Spleen (tissue), 11 donors: ENCODE data around the gene SULT2B1. TPM values are rescaled to one million over a fixed set of nuclear protein-coding genes. Genes with fewer than 3 reads are reported as not detected.
"Not testable (repeated sequence)": the region's sequence is repeated elsewhere in the genome, so short reads cannot be mapped to it uniquely, and the experiment has no call there.

Experiments used
- DNase-seq: peaks from one replicate; pipeline ENCODE4 v3.0.0-alpha.2; 2020
- H3K27ac ChIP-seq, 8 donors: fragments of 200-600 bp; sonication (generic) in 7 of 8; 1 replicate in 4 of 8; 2 replicates in 4 of 8; pipeline versions ENCODE4 v1.5.0 to v1.8.0; 2016 to 2021; ENCODE audit warnings: inconsistent platforms in 4 of 8, mild to moderate bottlenecking in 4 of 8, moderate library complexity in 1 of 8
- H3K27me3 ChIP-seq, 7 donors: fragments of 200-600 bp; sonication (generic) in 6 of 7; replicated peaks in 1 of 7; 1 replicate in 4 of 7; 2 replicates in 3 of 7; pipeline versions ENCODE4 v1.5.0 to v1.8.0; 2016 to 2021; ENCODE audit warnings: inconsistent platforms in 3 of 7, mild to moderate bottlenecking in 1 of 7
- H3K36me3 ChIP-seq, 6 donors: fragments of 200-600 bp; sonication (generic) in 5 of 6; 1 replicate in 4 of 6; 2 replicates in 2 of 6; pipeline versions ENCODE4 v1.5.0 to v1.8.0; 2016 to 2021; ENCODE audit warnings: inconsistent platforms in 2 of 6
- H3K4me1 ChIP-seq, 6 donors: fragments of 200-600 bp; sonication (generic) in 5 of 6; 1 replicate in 3 of 6; 2 replicates in 3 of 6; pipeline versions ENCODE4 v1.5.0 to v1.8.0; 2016 to 2021; ENCODE audit warnings: inconsistent platforms in 3 of 6
- H3K4me3 ChIP-seq, 8 donors: fragments of 200-600 bp; sonication (generic) in 7 of 8; 1 replicate in 4 of 8; 2 replicates in 4 of 8; pipeline versions ENCODE4 v1.5.0 to v1.8.0; 2016 to 2021; ENCODE audit warnings: inconsistent platforms in 4 of 8, mild to moderate bottlenecking in 4 of 8, moderate library complexity in 2 of 8
- H3K9me3 ChIP-seq, 8 donors: fragments of 200-600 bp; sonication (generic) in 7 of 8; 1 replicate in 4 of 8; 2 replicates in 4 of 8; pipeline versions ENCODE4 v1.5.0 to v1.8.0; 2016 to 2021; ENCODE audit warnings: inconsistent platforms in 4 of 8
- POLR2A ChIP-seq, 3 donors: fragments of 450-650 bp; IDR thresholded peaks; one replicate each; pipeline ENCODE4 v1.5.1; 2017; ENCODE audit warnings: antibody characterized with exemption in 3 of 3, mild to moderate bottlenecking in 1 of 3
- POLR2AphosphoS5 ChIP-seq, 3 donors: sonication (generic); formaldehyde crosslinking; IDR thresholded peaks; one replicate each; pipeline ENCODE4 v1.5.1; 2017; ENCODE audit warnings: antibody characterized with exemption in 3 of 3
- WGBS, 5 donors: extraction: QIAGEN DNeasy Blood & Tissue Kit in 3 of 5; methylation state at CpG; one replicate each; pipeline versions ENCODE4 v1.1.5 to v1.1.7; 2013 to 2018; 5-methylcytosine and 5-hydroxymethylcytosine counted together
- intact Hi-C: fragments of 100-400 bp; cut with DNase I; formaldehyde crosslinking; loops from one replicate; pipeline ENCODE4 v1.15.0; 2023; ENCODE audit warnings: low total_unique reads
- polyA plus RNA-seq, 3 donors: library from polyadenylated mRNA; stranded (reverse); fragments of 200-250 nt; gene quantifications; one replicate each; pipeline ENCODE4 v1.2.1, GENCODE V29; 2013
- total RNA-seq, 7 donors: library from RNA; depleted of rRNA in 3 of 7; stranded (reverse); fragments of >200 nt in 3 of 7; fragmentation: NEBNext Ultra II Directional in 4 of 7; extraction: Animal tissue kit (Norgen Biotek cat#: 25700) in 4 of 7; gene quantifications; one replicate each; pipeline versions ENCODE4 v1.1.0 to v1.2.1, GENCODE V29; 2016 to 2021
- TF ChIP-seq, protein P1 (sequence below), 11 experiments: fragments of 200-600 bp in 7 of 11; fragments of 450-650 bp in 4 of 11; sonication (generic) in 4 of 11; IDR thresholded peaks in 8 of 11; conservative IDR thresholded peaks in 3 of 11; 1 replicate in 7 of 11; 2 replicates in 4 of 11; pipeline versions ENCODE4 v1.4.0 to v1.8.0; 2016 to 2021; ENCODE audit warnings: antibody characterized with exemption in 11 of 11, inconsistent platforms in 4 of 11, mild to moderate bottlenecking in 1 of 11
- donor health status: healthy with polysubstance abuse.
- donor health status: DM: no; HTN: no; CAD: no; lungs with moderate emphysema.
- donor health status: DM: no; HTN: no; CAD: no.
- donor health status: Bipolar disorder and iron deficiency.
- donor health status: healthy.
- donor health status: DM: no; HTN: no; CAD: no.
- donor health status: DM: yes; HTN: yes; CAD: no.

The SULT2B1 gene
- total and polyA plus RNA-seq, 10 donors: 0.12 to 0.58 TPM; not detected in 8

GRCh38 chr19:48516536-48516935 is 35.4 kb upstream of the SULT2B1 start:
- no peak for DNase-seq
- Histone ChIP-seq H3K4me1 (peaks cover 0 to 28% (median 26%) of the 10 kb centered on the region in 6 donors), H3K27me3 (peaks cover 0 to 28% (median 21%) of the 10 kb centered on the region in 7 donors), H3K27ac (no peak overlapping the region), H3K36me3 (no peaks in the 10 kb centered on the region), H3K9me3 (no peaks in the 10 kb centered on the region), H3K4me3 (no peak overlapping the region)
- TF ChIP-seq POLR2A (IDR thresholded peaks at IDR 0.05) (no peak), POLR2AphosphoS5 (IDR thresholded peaks at IDR 0.05) (no peak)
- TF ChIP-seq, protein P1, sequence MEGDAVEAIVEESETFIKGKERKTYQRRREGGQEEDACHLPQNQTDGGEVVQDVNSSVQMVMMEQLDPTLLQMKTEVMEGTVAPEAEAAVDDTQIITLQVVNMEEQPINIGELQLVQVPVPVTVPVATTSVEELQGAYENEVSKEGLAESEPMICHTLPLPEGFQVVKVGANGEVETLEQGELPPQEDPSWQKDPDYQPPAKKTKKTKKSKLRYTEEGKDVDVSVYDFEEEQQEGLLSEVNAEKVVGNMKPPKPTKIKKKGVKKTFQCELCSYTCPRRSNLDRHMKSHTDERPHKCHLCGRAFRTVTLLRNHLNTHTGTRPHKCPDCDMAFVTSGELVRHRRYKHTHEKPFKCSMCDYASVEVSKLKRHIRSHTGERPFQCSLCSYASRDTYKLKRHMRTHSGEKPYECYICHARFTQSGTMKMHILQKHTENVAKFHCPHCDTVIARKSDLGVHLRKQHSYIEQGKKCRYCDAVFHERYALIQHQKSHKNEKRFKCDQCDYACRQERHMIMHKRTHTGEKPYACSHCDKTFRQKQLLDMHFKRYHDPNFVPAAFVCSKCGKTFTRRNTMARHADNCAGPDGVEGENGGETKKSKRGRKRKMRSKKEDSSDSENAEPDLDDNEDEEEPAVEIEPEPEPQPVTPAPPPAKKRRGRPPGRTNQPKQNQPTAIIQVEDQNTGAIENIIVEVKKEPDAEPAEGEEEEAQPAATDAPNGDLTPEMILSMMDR (IDR thresholded peaks at IDR 0.05 in 8 of 11, conservative IDR thresholded peaks at IDR 0.05 in 3 of 11): no peak
- intact Hi-C loops: no loop called here
- 75 to 91% (median 81%) methylated on average over 8 of the region's 8 CpGs for WGBS, 5 donors

DNA sequence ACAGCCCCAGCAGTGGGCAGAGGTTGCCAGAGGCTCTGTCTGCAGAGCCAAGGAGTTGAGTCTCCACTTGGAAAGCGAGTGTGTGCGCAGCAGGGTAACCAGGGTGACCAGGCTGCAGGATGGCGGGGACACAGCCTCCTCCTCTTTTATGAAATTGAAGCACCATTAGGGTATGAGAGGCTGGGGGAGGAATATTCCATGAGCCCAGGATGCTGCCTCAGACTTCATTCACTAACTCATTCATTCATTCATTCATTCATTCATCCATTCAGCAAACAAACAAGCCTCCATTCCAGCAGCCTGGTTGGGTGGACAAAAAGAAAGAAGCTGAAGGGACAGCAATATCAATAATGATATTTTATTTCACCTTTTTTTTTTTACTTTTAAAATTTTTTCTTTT is 33.8 kb upstream of the SULT2B1 start:
- Histone ChIP-seq H3K4me3 (no peak overlapping the region), H3K27ac (no peak overlapping the region), H3K9me3 (no peaks in the 10 kb centered on the region), H3K4me1 (peaks cover 0 to 12% (median 9%) of the 10 kb centered on the region in 6 donors), H3K36me3 (no peaks in the 10 kb centered on the region), H3K27me3 (peaks cover 0 to 11% (median 6%) of the 10 kb centered on the region in 7 donors)
- intact Hi-C loops: no loop called here
- WGBS, 5 donors: 71 to 88% (median 78%) methylated on average over 3 of the region's 3 CpGs
- no peak for TF ChIP-seq POLR2A (IDR thresholded peaks at IDR 0.05)
- TF ChIP-seq, protein P1 (IDR thresholded peaks at IDR 0.05 in 8 of 11, conservative IDR thresholded peaks at IDR 0.05 in 3 of 11): no peak
- TF ChIP-seq POLR2AphosphoS5 (IDR thresholded peaks at IDR 0.05): no peak
- DNase-seq: no peak

GRCh38 chr19:48519426-48519825 is 32.5 kb upstream of the SULT2B1 start:
- DNase-seq, H3K4me3 ChIP-seq, H3K27me3 ChIP-seq, H3K4me1 ChIP-seq, H3K36me3 ChIP-seq, intact Hi-C loops, H3K9me3 ChIP-seq, H3K27ac ChIP-seq: not testable (repeated sequence)
- WGBS, 5 donors: 82 to 93% (median 90%) methylated on average over 4 of the region's 4 CpGs

GRCh38 chr19:48520134-48520533 is 31.8 kb upstream of the SULT2B1 start:
- H3K4me1 ChIP-seq: no peaks in the 10 kb centered on the region
- H3K27ac ChIP-seq: no peak overlapping the region
- peaks cover 0 to 16% (median 13%) of the 10 kb centered on the region in 8 donors for H3K9me3 ChIP-seq
- H3K36me3 ChIP-seq: no peaks in the 10 kb centered on the region
- 70 to 86% (median 80%) methylated on average over 4 of the region's 4 CpGs for WGBS, 5 donors
- DNase-seq: no peak
- TF ChIP-seq POLR2AphosphoS5 (IDR thresholded peaks at IDR 0.05) (no peak), POLR2A (IDR thresholded peaks at IDR 0.05) (no peak)
- TF ChIP-seq, protein P1 (IDR thresholded peaks at IDR 0.05 in 8 of 11, conservative IDR thresholded peaks at IDR 0.05 in 3 of 11): no peak
- no peak overlapping the region for H3K4me3 ChIP-seq
- H3K27me3 ChIP-seq: peaks cover 0 to 6% (median 0%) of the 10 kb centered on the region in 7 donors
- intact Hi-C loops: no loop called here

DNA sequence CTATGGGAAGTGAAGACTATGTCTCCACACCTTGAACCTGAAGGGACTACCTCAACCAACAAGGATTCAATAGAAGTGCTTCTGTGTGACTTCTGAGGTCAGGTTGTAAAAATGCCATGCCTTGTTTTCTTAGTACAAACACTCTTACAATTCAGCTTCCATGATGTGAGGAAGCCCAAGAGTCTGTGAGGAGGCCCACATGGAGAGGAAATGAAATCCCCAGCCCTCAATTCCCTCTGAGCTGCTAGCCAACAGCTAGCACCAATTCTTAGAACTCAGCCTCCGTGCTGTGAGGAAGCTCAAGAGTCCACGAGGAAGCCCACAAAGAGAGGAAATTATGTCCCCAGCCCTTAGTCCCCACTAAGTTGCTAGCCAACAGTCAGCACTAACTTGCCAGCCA is 27.8 kb upstream of the SULT2B1 start:
- intact Hi-C loops: no loop called here

More for the DNA sequence above, 27.8 kb upstream of the SULT2B1 start:
- Histone ChIP-seq H3K9me3 (peaks cover 0 to 54% (median 48%) of the 10 kb centered on the region in 8 donors), H3K4me1 (no peaks in the 10 kb centered on the region), H3K27me3 (peaks cover 0 to 6% (median 0%) of the 10 kb centered on the region in 7 donors), H3K4me3 (no peak overlapping the region), H3K36me3 (no peaks in the 10 kb centered on the region), H3K27ac (no peak overlapping the region)
- 73 to 95% (median 83%) methylated on average over 2 of the region's 2 CpGs for WGBS, 5 donors
- DNase-seq: no peak
- no peak for TF ChIP-seq POLR2A (IDR thresholded peaks at IDR 0.05)
- TF ChIP-seq, protein P1 (IDR thresholded peaks at IDR 0.05 in 8 of 11, conservative IDR thresholded peaks at IDR 0.05 in 3 of 11): no peak
- TF ChIP-seq POLR2AphosphoS5 (IDR thresholded peaks at IDR 0.05): no peak
